GM23338 (cell line): ENCODE data around the gene SRGAP3. TPM values are rescaled to one million over a fixed set of nuclear protein-coding genes. Genes with fewer than 3 reads are reported as not detected.
"Not testable (repeated sequence)": the region's sequence is repeated elsewhere in the genome, so short reads cannot be mapped to it uniquely, and the experiment has no call there.

Experiments
- ATAC-seq: fragments of 200-7000 bp; cut with Tn5 transposase; 3 replicates; pipeline ENCODE4 v1.9.1; 2020
- DNase-seq: peaks from one replicate; pipeline ENCODE4 v3.0.0-alpha.2; 2015; ENCODE audit warnings: low spot score
- H2AFZ ChIP-seq: fragments of 200-600 bp; sonication (generic); 2 replicates; pipeline ENCODE4 v1.8.0; 2016; ENCODE audit warnings: antibody characterized with exemption, mild to moderate bottlenecking, moderate library complexity
- H3F3A ChIP-seq: fragments of 200-600 bp; sonication (generic); replicated peaks from 2 replicates; pipeline ENCODE4 v1.8.0; 2017; ENCODE audit warnings: antibody characterized with exemption, mixed run types, low read depth
- H3K27ac ChIP-seq: fragments of 200-600 bp; sonication (generic); 2 replicates; pipeline ENCODE4 v1.6.1; 2016; ENCODE audit warnings: low read depth
- H3K27me3 ChIP-seq: fragments of 200-600 bp; sonication (generic); 2 replicates; pipeline ENCODE4 v1.8.0; 2016; ENCODE audit warnings: mild to moderate bottlenecking, mixed run types, moderate library complexity; ENCODE audit not compliant: insufficient read depth
- H3K36me3 ChIP-seq: fragments of 200-600 bp; sonication (generic); 2 replicates; pipeline ENCODE4 v1.8.0; 2016; ENCODE audit warnings: mild to moderate bottlenecking; ENCODE audit not compliant: insufficient read depth
- H3K4me1 ChIP-seq: fragments of 200-600 bp; sonication (generic); 2 replicates; pipeline ENCODE4 v1.8.0; 2016; ENCODE audit warnings: mild to moderate bottlenecking, moderate library complexity; ENCODE audit not compliant: insufficient read depth
- H3K4me2 ChIP-seq: fragments of 200-600 bp; sonication (generic); 2 replicates; pipeline ENCODE4 v1.7.1; 2017; ENCODE audit warnings: mixed run types
- H3K4me3 ChIP-seq: fragments of 200-600 bp; sonication (generic); 2 replicates; pipeline ENCODE4 v1.6.1; 2016; ENCODE audit warnings: mixed run types
- H3K79me2 ChIP-seq: fragments of 200-600 bp; sonication (generic); replicated peaks from 2 replicates; pipeline ENCODE4 v1.8.0; 2017; ENCODE audit warnings: mild to moderate bottlenecking; ENCODE audit not compliant: insufficient read depth
- H3K9me2 ChIP-seq: fragments of 200-600 bp; sonication (generic); 2 replicates; pipeline ENCODE4 v1.8.0; 2017; ENCODE audit not compliant: insufficient read depth
- H4K20me1 ChIP-seq: fragments of 200-600 bp; sonication (generic); replicated peaks from 2 replicates; pipeline ENCODE4 v1.8.0; 2017; ENCODE audit warnings: mild to moderate bottlenecking; ENCODE audit not compliant: insufficient read depth
- H3K27ac Mint-ChIP-seq: 2 replicates; pipeline ENCODE4 v1.8.0; 2020; ENCODE audit warnings: inconsistent platforms, mild to moderate bottlenecking, moderate library complexity, mixed read lengths
- H3K27me3 Mint-ChIP-seq: 3 replicates; pipeline ENCODE4 v1.8.0; 2022; ENCODE audit warnings: low read depth, mild to moderate bottlenecking, moderate library complexity, mixed read lengths, inconsistent platforms; ENCODE audit not compliant: insufficient read depth, poor library complexity
- H3K36me3 Mint-ChIP-seq: 3 replicates; pipeline ENCODE4 v1.8.0; 2021; ENCODE audit warnings: low read depth, mild to moderate bottlenecking, inconsistent platforms, moderate library complexity, mixed read lengths
- H3K4me1 Mint-ChIP-seq: 3 replicates; pipeline ENCODE4 v1.8.0; 2020; ENCODE audit warnings: mild to moderate bottlenecking, inconsistent platforms, mixed read lengths
- H3K4me3 Mint-ChIP-seq: 3 replicates; pipeline ENCODE4 v1.8.0; 2021; ENCODE audit warnings: moderate library complexity, mild to moderate bottlenecking, inconsistent platforms, mixed read lengths
- H3K9me3 Mint-ChIP-seq: 3 replicates; pipeline ENCODE4 v1.8.0; 2020; ENCODE audit warnings: moderate library complexity, mild to moderate bottlenecking, inconsistent platforms, mixed read lengths
- CREB1 ChIP-seq: fragments of 250-450 bp; sonication (Bioruptor Pico); IDR thresholded peaks from 2 replicates; pipeline ENCODE4 v1.5.0; 2020; ENCODE audit warnings: low read depth, mild to moderate bottlenecking, moderate library complexity
- ETS1 ChIP-seq: IDR thresholded peaks from 2 replicates; pipeline ENCODE4 v1.6.1; 2016; ENCODE audit warnings: antibody characterized with exemption
- EZH2 ChIP-seq: fragments of 200-600 bp; sonication (generic); IDR thresholded peaks from one replicate; pipeline ENCODE4 v1.8.0; 2017; ENCODE audit warnings: antibody characterized with exemption, mild to moderate bottlenecking, low read depth; ENCODE audit not compliant: unreplicated experiment
- JUNB ChIP-seq: IDR thresholded peaks from one replicate; pipeline ENCODE4 v1.6.1; 2016; ENCODE audit warnings: antibody characterized with exemption; ENCODE audit not compliant: unreplicated experiment
- NANOG ChIP-seq: IDR thresholded peaks from 2 replicates; pipeline ENCODE4 v1.6.1; 2016; ENCODE audit warnings: antibody characterized with exemption, borderline replicate concordance
- STAT1 ChIP-seq: IDR thresholded peaks from one replicate; pipeline ENCODE4 v1.6.1; 2016; ENCODE audit warnings: antibody characterized with exemption; ENCODE audit not compliant: unreplicated experiment
- ZNF114 ChIP-seq: fragments of 250-450 bp; sonication (Bioruptor Pico); IDR thresholded peaks from 2 replicates; pipeline ENCODE4 v1.5.0; 2020; ENCODE audit warnings: mild to moderate bottlenecking, moderate library complexity
- ZNF331 ChIP-seq: fragments of 250-450 bp; sonication (Bioruptor Pico); IDR thresholded peaks from 2 replicates; pipeline ENCODE4 v1.5.0; 2020; ENCODE audit warnings: low read depth, mild to moderate bottlenecking, moderate library complexity
- polyA plus RNA-seq: library from polyadenylated mRNA; unstranded; fragments of >200 nt; fragmentation: Nextera tagmentation; extraction: Ambion mirVana; gene quantifications from 2 replicates; pipeline ENCODE4 v1.2.1, GENCODE V29; 2016
- total RNA-seq: library from RNA; depleted of rRNA; stranded (reverse); fragments of >200 nt; shearing (Covaris generic); gene quantifications from 2 replicates; pipeline ENCODE4 v1.2.3, GENCODE V29; 2014
- TF ChIP-seq, protein P1 (sequence below): fragments of 250-450 bp; sonication (Bioruptor Pico); IDR thresholded peaks from 2 replicates; pipeline ENCODE4 v1.5.0; 2020; ENCODE audit warnings: mild to moderate bottlenecking, moderate library complexity
- TF ChIP-seq, protein P2 (sequence below): IDR thresholded peaks from one replicate; pipeline ENCODE4 v1.6.1; 2018; ENCODE audit warnings: antibody characterized with exemption; ENCODE audit not compliant: unreplicated experiment

The SRGAP3 gene
- total and polyA plus RNA-seq, 2 experiments from 2014 or later: 6.4 to 9.4 TPM

DNA sequence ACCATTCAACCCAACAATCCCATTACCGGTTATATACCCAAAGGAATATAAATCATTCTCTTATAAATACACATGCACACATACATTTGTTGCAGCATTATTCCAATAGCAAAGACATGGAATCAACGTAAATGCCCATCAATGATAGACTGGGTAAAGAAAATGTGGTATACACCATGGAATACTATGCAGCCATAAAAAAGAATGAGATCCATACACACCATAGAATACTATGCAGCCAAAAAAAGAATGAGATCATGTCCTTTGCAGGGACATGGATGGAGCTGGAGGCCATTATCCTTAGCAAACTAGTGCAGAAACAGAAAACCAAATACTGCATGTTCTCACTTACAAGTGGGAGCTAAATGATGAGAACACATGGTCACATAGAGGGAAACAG is 44.5 kb upstream of the SRGAP3 start:
- not testable (repeated sequence) for H3K4me1 ChIP-seq, H3K36me3 Mint-ChIP-seq, ATAC-seq, H3K4me2 ChIP-seq, H3K27ac Mint-ChIP-seq, H3K79me2 ChIP-seq, H3F3A ChIP-seq, H4K20me1 ChIP-seq, H3K9me2 ChIP-seq, H3K4me3 Mint-ChIP-seq, H3K27me3 Mint-ChIP-seq, H3K36me3 ChIP-seq, H3K4me3 ChIP-seq, DNase-seq, H3K9me3 Mint-ChIP-seq, H3K27ac ChIP-seq, H3K4me1 Mint-ChIP-seq, H3K27me3 ChIP-seq, H2AFZ ChIP-seq

- H3K36me3 ChIP-seq: no peaks in the 10 kb centered on the region
- Mint-ChIP-seq H3K4me3 (no peak overlapping the region), H3K4me1 (peaks cover 7% of the 10 kb centered on the region), H3K9me3 (no peaks in the 10 kb centered on the region; the same call in 2 of the 3 replicates), H3K27me3 (peaks cover 5% of the 10 kb centered on the region), H3K27ac (peak overlapping the region; percentile 36; the same call in 1 of the 2 replicates), H3K36me3 (no peaks in the 10 kb centered on the region)
- H3K27me3 ChIP-seq: no peaks in the 10 kb centered on the region
- no peak overlapping the region for H3K4me3 ChIP-seq
- H3K27ac ChIP-seq: no peak overlapping the region
- H2AFZ ChIP-seq: no peak overlapping the region
- H3F3A ChIP-seq: no peaks in the 10 kb centered on the region
- DNase-seq (no peak), ATAC-seq (no peak)
- no peaks in the 10 kb centered on the region for H3K79me2 ChIP-seq
- H3K4me2 ChIP-seq: no peak overlapping the region
- H3K4me1 ChIP-seq: no peaks in the 10 kb centered on the region
- H3K9me2 ChIP-seq: no peaks in the 10 kb centered on the region
- H4K20me1 ChIP-seq: no peaks in the 10 kb centered on the region
- no peak for TF ChIP-seq ZNF331 (CRISPR knock-in tag)
- TF ChIP-seq, protein P1, sequence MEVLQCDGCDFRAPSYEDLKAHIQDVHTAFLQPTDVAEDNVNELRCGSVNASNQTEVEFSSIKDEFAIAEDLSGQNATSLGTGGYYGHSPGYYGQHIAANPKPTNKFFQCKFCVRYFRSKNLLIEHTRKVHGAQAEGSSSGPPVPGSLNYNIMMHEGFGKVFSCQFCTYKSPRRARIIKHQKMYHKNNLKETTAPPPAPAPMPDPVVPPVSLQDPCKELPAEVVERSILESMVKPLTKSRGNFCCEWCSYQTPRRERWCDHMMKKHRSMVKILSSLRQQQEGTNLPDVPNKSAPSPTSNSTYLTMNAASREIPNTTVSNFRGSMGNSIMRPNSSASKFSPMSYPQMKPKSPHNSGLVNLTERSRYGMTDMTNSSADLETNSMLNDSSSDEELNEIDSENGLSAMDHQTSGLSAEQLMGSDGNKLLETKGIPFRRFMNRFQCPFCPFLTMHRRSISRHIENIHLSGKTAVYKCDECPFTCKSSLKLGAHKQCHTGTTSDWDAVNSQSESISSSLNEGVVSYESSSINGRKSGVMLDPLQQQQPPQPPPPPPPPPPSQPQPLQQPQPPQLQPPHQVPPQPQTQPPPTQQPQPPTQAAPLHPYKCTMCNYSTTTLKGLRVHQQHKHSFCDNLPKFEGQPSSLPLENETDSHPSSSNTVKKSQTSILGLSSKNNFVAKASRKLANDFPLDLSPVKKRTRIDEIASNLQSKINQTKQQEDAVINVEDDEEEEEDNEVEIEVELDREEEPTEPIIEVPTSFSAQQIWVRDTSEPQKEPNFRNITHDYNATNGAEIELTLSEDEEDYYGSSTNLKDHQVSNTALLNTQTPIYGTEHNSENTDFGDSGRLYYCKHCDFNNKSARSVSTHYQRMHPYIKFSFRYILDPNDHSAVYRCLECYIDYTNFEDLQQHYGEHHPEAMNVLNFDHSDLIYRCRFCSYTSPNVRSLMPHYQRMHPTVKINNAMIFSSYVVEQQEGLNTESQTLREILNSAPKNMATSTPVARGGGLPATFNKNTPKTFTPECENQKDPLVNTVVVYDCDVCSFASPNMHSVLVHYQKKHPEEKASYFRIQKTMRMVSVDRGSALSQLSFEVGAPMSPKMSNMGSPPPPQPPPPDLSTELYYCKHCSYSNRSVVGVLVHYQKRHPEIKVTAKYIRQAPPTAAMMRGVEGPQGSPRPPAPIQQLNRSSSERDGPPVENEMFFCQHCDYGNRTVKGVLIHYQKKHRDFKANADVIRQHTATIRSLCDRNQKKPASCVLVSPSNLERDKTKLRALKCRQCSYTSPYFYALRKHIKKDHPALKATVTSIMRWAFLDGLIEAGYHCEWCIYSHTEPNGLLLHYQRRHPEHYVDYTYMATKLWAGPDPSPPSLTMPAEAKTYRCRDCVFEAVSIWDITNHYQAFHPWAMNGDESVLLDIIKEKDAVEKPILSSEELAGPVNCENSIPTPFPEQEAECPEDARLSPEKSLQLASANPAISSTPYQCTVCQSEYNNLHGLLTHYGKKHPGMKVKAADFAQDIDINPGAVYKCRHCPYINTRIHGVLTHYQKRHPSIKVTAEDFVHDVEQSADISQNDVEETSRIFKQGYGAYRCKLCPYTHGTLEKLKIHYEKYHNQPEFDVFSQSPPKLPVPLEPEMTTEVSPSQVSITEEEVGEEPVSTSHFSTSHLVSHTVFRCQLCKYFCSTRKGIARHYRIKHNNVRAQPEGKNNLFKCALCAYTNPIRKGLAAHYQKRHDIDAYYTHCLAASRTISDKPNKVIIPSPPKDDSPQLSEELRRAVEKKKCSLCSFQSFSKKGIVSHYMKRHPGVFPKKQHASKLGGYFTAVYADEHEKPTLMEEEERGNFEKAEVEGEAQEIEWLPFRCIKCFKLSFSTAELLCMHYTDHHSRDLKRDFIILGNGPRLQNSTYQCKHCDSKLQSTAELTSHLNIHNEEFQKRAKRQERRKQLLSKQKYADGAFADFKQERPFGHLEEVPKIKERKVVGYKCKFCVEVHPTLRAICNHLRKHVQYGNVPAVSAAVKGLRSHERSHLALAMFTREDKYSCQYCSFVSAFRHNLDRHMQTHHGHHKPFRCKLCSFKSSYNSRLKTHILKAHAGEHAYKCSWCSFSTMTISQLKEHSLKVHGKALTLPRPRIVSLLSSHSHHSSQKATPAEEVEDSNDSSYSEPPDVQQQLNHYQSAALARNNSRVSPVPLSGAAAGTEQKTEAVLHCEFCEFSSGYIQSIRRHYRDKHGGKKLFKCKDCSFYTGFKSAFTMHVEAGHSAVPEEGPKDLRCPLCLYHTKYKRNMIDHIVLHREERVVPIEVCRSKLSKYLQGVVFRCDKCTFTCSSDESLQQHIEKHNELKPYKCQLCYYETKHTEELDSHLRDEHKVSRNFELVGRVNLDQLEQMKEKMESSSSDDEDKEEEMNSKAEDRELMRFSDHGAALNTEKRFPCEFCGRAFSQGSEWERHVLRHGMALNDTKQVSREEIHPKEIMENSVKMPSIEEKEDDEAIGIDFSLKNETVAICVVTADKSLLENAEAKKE (CRISPR knock-in tag): no peak
- TF ChIP-seq ZNF114 (CRISPR knock-in tag): no peak
- no peak for TF ChIP-seq NANOG
- TF ChIP-seq ETS1: no peak
- TF ChIP-seq EZH2: no peak
- TF ChIP-seq, protein P2, sequence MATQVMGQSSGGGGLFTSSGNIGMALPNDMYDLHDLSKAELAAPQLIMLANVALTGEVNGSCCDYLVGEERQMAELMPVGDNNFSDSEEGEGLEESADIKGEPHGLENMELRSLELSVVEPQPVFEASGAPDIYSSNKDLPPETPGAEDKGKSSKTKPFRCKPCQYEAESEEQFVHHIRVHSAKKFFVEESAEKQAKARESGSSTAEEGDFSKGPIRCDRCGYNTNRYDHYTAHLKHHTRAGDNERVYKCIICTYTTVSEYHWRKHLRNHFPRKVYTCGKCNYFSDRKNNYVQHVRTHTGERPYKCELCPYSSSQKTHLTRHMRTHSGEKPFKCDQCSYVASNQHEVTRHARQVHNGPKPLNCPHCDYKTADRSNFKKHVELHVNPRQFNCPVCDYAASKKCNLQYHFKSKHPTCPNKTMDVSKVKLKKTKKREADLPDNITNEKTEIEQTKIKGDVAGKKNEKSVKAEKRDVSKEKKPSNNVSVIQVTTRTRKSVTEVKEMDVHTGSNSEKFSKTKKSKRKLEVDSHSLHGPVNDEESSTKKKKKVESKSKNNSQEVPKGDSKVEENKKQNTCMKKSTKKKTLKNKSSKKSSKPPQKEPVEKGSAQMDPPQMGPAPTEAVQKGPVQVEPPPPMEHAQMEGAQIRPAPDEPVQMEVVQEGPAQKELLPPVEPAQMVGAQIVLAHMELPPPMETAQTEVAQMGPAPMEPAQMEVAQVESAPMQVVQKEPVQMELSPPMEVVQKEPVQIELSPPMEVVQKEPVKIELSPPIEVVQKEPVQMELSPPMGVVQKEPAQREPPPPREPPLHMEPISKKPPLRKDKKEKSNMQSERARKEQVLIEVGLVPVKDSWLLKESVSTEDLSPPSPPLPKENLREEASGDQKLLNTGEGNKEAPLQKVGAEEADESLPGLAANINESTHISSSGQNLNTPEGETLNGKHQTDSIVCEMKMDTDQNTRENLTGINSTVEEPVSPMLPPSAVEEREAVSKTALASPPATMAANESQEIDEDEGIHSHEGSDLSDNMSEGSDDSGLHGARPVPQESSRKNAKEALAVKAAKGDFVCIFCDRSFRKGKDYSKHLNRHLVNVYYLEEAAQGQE: no peak
- no peak for TF ChIP-seq CREB1 (CRISPR knock-in tag)
- TF ChIP-seq STAT1: no peak
- TF ChIP-seq JUNB: no peak
Observed at GRCh38 chr3:9293076-9293475, 43.6 kb upstream of the SRGAP3 start.
